Nephron (organoid): ENCODE data around the gene TLE7.

Experiments
- H3K27ac Mint-ChIP-seq, 3 experiments: 2 replicates each; pipeline ENCODE4 v1.8.0; 2020; ENCODE audit warnings: mixed read lengths in 3 of 3, mild to moderate bottlenecking in 2 of 3, moderate library complexity in 1 of 3
- H3K27me3 Mint-ChIP-seq: 2 replicates; pipeline ENCODE4 v1.8.0; 2021; ENCODE audit warnings: low read depth, mild to moderate bottlenecking, moderate library complexity, mixed read lengths
- H3K36me3 Mint-ChIP-seq: 2 replicates; pipeline ENCODE4 v1.8.0; 2020; ENCODE audit warnings: low read depth, mixed read lengths
- H3K4me1 Mint-ChIP-seq: 2 replicates; pipeline ENCODE4 v1.8.0; 2020; ENCODE audit warnings: mixed read lengths
- H3K4me3 Mint-ChIP-seq, 3 experiments: 2 replicates each; pipeline ENCODE4 v1.8.0; 2020; ENCODE audit warnings: mild to moderate bottlenecking in 3 of 3, mixed read lengths in 3 of 3, moderate library complexity in 2 of 3
- H3K9me3 Mint-ChIP-seq: 2 replicates; pipeline ENCODE4 v1.8.0; 2020; ENCODE audit warnings: mixed read lengths
- TF ChIP-seq, protein P1 (sequence below), 3 experiments: fragments of 200-600 bp; sonication (generic); IDR thresholded peaks; one replicate each; pipeline ENCODE4 v1.5.0; 2021; ENCODE audit warnings: antibody characterized with exemption in 3 of 3; ENCODE audit not compliant: unreplicated experiment in 3 of 3

Gene TLE7

DNA sequence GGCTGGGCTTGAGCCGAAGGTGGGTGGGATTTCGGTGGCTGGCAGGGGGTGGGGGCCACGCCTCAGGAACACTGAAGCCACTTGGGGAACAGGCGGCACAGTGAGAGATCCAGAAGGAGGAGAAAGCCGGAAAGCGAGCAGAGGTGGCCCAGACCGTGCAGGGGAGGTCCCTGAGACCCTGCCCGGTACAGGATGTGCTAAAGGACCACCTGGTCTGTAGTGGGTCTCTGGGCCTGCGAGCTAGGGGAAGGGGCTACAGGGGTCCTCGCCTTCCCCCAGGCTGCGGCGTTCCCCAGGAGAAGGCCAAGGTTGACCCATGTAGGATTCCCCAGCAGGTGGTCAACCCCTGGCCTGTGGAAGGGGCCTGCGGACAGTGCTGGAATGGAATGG lies at the start of gene TLE7:
TLE7 (minus strand) TSS at position 4 of the 390 bp plus-strand sequence. CDS start 8,730 bp downstream, outside the sequence.
- Mint-ChIP-seq H3K4me1 (no peaks in the 10 kb centered on the region), H3K4me3 (no peak within 1 kb of the TSS)

DNA sequence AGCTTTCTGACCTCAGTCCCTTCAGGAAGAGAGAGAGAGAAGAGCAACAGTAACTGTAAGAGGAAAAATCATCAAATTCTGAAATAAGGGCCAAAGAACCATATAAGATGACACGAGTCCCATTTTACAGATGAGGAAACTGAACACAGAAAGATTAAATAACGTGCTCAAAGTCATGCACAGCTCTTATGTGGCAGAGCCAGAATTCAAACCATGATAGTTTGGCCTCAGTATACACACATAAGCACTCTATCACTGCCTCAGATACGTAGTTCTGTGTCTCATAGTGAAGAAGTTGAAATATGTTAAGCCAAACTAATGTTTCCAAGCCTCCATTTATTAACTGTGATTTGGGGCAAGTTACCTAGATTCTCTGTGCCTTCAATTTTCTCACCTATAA lies 49.2 kb upstream of the TLE7 start:
- TF ChIP-seq, protein P1, sequence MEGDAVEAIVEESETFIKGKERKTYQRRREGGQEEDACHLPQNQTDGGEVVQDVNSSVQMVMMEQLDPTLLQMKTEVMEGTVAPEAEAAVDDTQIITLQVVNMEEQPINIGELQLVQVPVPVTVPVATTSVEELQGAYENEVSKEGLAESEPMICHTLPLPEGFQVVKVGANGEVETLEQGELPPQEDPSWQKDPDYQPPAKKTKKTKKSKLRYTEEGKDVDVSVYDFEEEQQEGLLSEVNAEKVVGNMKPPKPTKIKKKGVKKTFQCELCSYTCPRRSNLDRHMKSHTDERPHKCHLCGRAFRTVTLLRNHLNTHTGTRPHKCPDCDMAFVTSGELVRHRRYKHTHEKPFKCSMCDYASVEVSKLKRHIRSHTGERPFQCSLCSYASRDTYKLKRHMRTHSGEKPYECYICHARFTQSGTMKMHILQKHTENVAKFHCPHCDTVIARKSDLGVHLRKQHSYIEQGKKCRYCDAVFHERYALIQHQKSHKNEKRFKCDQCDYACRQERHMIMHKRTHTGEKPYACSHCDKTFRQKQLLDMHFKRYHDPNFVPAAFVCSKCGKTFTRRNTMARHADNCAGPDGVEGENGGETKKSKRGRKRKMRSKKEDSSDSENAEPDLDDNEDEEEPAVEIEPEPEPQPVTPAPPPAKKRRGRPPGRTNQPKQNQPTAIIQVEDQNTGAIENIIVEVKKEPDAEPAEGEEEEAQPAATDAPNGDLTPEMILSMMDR (IDR thresholded peaks at IDR 0.05; ENCODE audit: unreplicated experiment in 3 of 3): no peak
- Mint-ChIP-seq H3K27me3 (peaks cover 6% of the 10 kb centered on the region), H3K4me1 (no peaks in the 10 kb centered on the region), H3K4me3 (no peak overlapping the region), H3K27ac (no peak overlapping the region), H3K36me3 (no peaks in the 10 kb centered on the region), H3K9me3 (no peaks in the 10 kb centered on the region)

More for the DNA sequence above, at the start of gene TLE7:
- Mint-ChIP-seq H3K36me3 (peaks cover 17% of the 10 kb centered on the region), H3K27me3 (peaks cover 20% of the 10 kb centered on the region), H3K27ac (no peak within 1 kb of the TSS), H3K9me3 (peaks cover 26% of the 10 kb centered on the region)
- TF ChIP-seq, protein P1 (IDR thresholded peaks at IDR 0.05; ENCODE audit: unreplicated experiment in 3 of 3): no peak

DNA sequence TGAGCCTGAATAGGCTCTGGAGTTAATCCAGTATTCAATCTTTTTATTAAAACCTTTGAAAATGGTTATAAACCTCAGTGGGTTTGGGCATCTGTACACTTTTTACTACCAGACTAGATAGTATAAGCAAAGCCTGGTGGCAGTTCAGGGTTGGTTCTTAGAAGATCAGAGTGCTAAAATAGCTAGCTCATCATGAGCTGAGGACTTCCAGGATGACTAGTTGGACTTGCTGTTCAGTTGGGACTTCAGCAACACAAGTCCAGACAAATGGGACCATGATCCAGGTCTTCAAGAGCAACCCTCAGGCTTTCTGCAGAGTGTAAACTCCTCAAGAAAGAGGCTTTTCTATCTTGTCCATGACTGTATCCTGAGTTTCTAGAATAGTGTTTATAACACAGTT lies 48.5 kb upstream of the TLE7 start:
- TF ChIP-seq, protein P1 (IDR thresholded peaks at IDR 0.05; ENCODE audit: unreplicated experiment in 3 of 3): no peak
- Mint-ChIP-seq H3K36me3 (no peaks in the 10 kb centered on the region), H3K4me3 (no peak overlapping the region), H3K27me3 (peaks cover 6% of the 10 kb centered on the region), H3K27ac (no peak overlapping the region), H3K9me3 (no peaks in the 10 kb centered on the region), H3K4me1 (no peaks in the 10 kb centered on the region)

DNA sequence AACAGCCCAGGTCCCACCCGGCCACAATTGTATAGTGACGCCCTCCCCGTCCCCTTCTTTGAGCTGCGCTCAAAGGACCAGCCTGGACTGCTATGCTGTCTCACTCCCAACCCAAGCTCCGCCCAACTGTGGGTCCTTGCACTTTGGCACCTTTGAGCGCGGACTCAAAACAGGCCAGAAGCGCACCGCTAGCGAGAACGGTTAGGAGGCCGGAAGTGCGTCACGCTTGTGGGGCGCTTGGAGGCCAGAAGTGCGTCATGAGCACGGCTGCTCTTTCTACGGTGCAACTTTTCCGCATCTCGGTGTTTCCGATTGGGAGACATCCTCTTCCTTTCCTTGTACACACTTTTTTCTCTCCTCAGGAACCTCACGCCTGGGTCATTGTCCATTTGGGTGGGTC lies 47.3 kb upstream of the TLE7 start, which contains the start of gene ZNF19:
ZNF19 (minus strand) TSS at position 203 of the 400 bp plus-strand sequence. CDS start 7,210 bp downstream, outside the sequence.
- H3K27ac Mint-ChIP-seq: no peak within 1 kb of the TSS
- H3K4me3 Mint-ChIP-seq: no peak within 1 kb of the TSS
- H3K36me3 Mint-ChIP-seq: no peaks in the 10 kb centered on the region
- TF ChIP-seq, protein P1 (IDR thresholded peaks at IDR 0.05; ENCODE audit: unreplicated experiment in 3 of 3): no peak
- H3K4me1 Mint-ChIP-seq: peaks cover 4% of the 10 kb centered on the region
- peaks cover 6% of the 10 kb centered on the region for H3K27me3 Mint-ChIP-seq
- no peaks in the 10 kb centered on the region for H3K9me3 Mint-ChIP-seq

DNA sequence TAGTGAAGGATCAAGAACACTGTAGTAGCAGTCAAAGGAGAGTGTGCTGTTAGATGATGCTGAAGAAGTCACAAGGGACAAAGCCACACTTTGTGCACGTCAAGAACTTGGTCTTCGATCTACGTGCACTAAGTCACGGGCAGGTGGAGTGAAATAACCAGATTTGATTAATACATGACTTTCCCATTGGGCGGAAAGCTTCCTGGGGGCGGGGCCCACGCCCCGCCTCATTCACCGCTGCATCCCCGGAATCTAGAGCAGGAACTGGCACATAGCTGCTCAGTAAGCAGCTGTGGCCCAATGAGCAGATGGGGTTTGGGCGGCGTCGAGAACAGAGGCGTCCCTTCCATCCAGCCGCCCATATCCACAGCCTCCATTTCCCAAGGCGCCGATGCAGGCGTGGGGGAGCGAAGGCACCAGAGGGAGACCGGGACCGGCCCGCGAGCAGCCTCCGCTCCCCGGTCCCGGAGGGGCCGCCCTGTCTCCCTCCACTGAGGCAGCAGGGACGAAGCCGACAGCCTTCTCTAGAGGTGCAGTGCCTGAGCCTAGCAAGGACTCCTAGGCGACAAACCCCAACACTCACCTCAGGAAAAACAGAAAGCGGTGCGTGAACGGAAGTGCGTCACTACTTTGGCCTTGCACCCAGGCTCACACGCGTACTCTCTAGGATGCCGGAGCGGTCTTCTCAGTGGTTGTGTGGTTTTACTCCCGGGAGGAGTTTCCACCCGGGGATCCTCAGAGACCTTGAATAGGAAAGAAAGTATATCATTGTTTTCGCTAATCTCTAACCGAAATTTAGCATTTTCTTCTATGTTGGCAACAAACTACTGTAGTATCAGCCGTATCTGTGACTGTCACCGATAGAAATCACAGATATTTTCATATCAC lies 42.4 kb upstream of the TLE7 start:
- Mint-ChIP-seq H3K36me3 (peaks cover 3% of the 10 kb centered on the region), H3K27me3 (no peaks in the 10 kb centered on the region)

More for the DNA sequence above, 42.4 kb upstream of the TLE7 start:
- H3K9me3 Mint-ChIP-seq: no peaks in the 10 kb centered on the region
- peak overlapping the region; percentile 92 to 93 (median 92) for H3K4me3 Mint-ChIP-seq
- TF ChIP-seq, protein P1 (IDR thresholded peaks at IDR 0.05; ENCODE audit: unreplicated experiment in 3 of 3): no peak
- peak overlapping the region; percentile 73 to 88 (median 81) for H3K27ac Mint-ChIP-seq
- H3K4me1 Mint-ChIP-seq: peaks cover 11% of the 10 kb centered on the region
